ENCODE data around the gene ACTG1. TPM values are rescaled to one million over a fixed set of nuclear protein-coding genes. Genes with fewer than 3 reads are reported as not detected.
A peak's percentile ranks its signal among the peaks of the same experiment; 100 is the strongest.

ACTG1 gene
- total and polyA plus RNA-seq, 2 of the 13 experiments (the other 11 are each of a cell fraction or from before 2014, with no cell fraction given): 973 to 1,138 TPM

DNA sequence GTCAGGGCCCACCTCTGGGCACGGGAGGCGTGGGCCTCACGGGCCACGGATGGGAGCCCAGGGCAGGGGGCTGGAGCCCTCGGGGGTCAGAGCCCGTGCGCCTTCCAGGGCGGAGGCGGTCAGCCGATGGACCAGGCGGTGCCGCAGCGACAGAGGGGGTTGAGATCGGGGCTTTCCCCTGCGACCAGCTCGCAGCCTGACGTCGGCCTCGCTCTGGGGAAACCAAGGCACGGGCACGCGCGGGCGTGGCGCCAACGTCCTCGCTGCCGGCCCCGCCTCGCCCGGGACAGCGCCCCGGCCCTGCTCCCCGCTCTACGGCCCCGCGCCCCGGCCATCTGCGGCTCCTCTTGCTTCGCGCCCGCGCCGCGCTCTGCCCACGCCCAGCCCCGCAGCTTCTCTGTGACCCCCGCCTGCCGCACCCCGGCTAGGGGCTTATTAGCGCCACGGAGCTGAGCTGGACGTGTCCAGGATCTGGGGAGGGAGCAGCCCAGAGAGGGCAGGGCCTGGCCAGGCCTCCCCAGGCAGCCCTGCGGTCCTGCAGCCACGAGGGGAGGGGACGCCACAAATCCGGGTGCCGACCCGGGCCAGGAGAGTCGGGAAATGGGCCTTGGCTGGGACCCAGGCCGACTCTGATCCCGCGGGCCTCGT lies 13.5 kb downstream of the ACTG1 start:
- 0 out of 2 replicates have a peak, but pooled peaks have one; percentile 4 for TF ChIP-seq ZNF776 (CRISPR knock-in tag; IDR thresholded peaks at IDR 0.05)
- no peak for TF ChIP-seq NFE2L2 (IDR thresholded peaks at IDR 0.05; ENCODE audit: low read length)
- Histone ChIP-seq H3K9me3 (ENCODE audit: low read length) (no peaks in the 10 kb centered on the region), H3K4me3 (replicated peaks in 1 of 3; ENCODE audit: insufficient read depth in 1 of 3, low read depth in 2 of 3, low read length in 3 of 3) (no peak overlapping the region), H3K4me1 (ENCODE audit: insufficient read depth, low read length) (peaks cover 23% of the 10 kb centered on the region), H2AFZ (ENCODE audit: low read length) (no peak overlapping the region), H4K20me1 (ENCODE audit: insufficient read depth, low read length) (no peaks in the 10 kb centered on the region), H3K79me2 (ENCODE audit: insufficient read depth, low read length) (no peaks in the 10 kb centered on the region), H3K9ac (ENCODE audit: insufficient read depth, low read depth, low read length) (no peak overlapping the region), H3K4me2 (ENCODE audit: low read depth, low read length) (no peak overlapping the region), H3K27me3 (ENCODE audit: control insufficient read depth in 1 of 2, insufficient read depth in 2 of 2, low read length in 2 of 2) (peaks cover 4 to 24% of the 10 kb centered on the region in 2 experiments), H3K27ac (ENCODE audit: extremely low read length, insufficient read depth, low read length) (no peak overlapping the region), H3K36me3 (replicated peaks in 1 of 2; ENCODE audit: control insufficient read depth in 1 of 2, insufficient read depth in 2 of 2, low read length in 2 of 2) (no peaks in the 10 kb centered on the region)
- CTCF ChIA-PET (ENCODE audit: low intra/inter-chr PET ratio, low total read pairs): no interaction called here
- POLR2A ChIA-PET: interaction anchor here (1.0 to 1.4 kb wide), 3 partner anchors 7 to 13 kb away, joined by 3 to 4 read pairs (median 4); partner anchors contain the start of gene ACTG1
- in situ Hi-C loops (cut with HindIII; ENCODE audit: extremely low pct_ligation_motif_present, low pct_unique_long_range_greater_than_20kb) (no loop called here), intact Hi-C loops (cut with micrococcal nuclease; ENCODE audit: unreplicated experiment) (no loop called here)
- FAIRE-seq (no peak), DNase-seq (ENCODE audit: low spot score) (no peak), ATAC-seq (peak; percentile 4; the same call in 1 of the 3 replicates)
- BruUV-seq (replicated peaks): no TSS peak
- WGBS (ENCODE audit: low lambda C conversion rate): 82% methylated on average over 48 of the region's 64 CpGs

DNA sequence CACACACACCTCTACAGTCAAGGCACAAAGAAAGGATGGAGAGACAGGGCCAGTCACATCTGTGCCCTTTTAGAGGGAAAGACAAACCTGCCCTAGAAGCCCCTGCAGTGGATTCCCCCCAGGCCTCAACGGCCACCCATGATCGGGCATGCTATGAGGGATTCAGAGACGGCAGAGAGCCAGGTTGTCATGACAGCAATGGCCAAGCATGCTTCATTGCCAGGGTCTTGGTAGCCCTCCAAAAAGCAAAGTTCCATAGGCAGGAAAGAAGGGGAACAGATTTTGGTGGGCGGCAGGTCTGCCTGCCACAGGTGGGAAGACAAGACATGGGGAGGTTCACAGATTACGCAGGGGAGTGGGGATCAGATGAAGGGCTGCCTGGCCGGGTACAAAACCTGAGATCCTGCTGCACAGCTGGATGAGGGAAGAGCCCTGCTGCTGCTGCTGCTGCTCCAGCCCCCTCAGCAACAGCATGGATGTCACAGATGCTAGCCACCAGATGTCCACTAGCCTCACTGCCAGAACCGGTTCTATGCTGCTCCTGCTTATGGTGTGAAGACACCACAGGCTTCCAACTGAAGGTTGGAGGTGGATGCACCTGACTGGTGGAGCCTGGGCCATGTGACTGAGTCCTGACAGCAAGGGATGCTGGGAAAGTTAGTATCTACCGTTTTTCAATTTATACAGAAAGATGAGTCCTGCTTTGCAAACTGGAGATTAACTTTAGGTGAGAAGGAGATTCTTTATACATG lies 17.8 kb downstream of the ACTG1 start:
- no peak for DNase-seq (ENCODE audit: low spot score)
- TF ChIP-seq, protein P1, sequence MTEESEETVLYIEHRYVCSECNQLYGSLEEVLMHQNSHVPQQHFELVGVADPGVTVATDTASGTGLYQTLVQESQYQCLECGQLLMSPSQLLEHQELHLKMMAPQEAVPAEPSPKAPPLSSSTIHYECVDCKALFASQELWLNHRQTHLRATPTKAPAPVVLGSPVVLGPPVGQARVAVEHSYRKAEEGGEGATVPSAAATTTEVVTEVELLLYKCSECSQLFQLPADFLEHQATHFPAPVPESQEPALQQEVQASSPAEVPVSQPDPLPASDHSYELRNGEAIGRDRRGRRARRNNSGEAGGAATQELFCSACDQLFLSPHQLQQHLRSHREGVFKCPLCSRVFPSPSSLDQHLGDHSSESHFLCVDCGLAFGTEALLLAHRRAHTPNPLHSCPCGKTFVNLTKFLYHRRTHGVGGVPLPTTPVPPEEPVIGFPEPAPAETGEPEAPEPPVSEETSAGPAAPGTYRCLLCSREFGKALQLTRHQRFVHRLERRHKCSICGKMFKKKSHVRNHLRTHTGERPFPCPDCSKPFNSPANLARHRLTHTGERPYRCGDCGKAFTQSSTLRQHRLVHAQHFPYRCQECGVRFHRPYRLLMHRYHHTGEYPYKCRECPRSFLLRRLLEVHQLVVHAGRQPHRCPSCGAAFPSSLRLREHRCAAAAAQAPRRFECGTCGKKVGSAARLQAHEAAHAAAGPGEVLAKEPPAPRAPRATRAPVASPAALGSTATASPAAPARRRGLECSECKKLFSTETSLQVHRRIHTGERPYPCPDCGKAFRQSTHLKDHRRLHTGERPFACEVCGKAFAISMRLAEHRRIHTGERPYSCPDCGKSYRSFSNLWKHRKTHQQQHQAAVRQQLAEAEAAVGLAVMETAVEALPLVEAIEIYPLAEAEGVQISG (CRISPR knock-in tag; IDR thresholded peaks at IDR 0.05): 0 out of 2 replicates have a peak, but pooled peaks have one; percentile 14
- TF ChIP-seq ZNF713 (CRISPR knock-in tag; IDR thresholded peaks at IDR 0.05): no peak
- peak; percentile 56 for TF ChIP-seq NFYB (CRISPR knock-in tag; IDR thresholded peaks at IDR 0.05)
- TF ChIP-seq, protein P2, sequence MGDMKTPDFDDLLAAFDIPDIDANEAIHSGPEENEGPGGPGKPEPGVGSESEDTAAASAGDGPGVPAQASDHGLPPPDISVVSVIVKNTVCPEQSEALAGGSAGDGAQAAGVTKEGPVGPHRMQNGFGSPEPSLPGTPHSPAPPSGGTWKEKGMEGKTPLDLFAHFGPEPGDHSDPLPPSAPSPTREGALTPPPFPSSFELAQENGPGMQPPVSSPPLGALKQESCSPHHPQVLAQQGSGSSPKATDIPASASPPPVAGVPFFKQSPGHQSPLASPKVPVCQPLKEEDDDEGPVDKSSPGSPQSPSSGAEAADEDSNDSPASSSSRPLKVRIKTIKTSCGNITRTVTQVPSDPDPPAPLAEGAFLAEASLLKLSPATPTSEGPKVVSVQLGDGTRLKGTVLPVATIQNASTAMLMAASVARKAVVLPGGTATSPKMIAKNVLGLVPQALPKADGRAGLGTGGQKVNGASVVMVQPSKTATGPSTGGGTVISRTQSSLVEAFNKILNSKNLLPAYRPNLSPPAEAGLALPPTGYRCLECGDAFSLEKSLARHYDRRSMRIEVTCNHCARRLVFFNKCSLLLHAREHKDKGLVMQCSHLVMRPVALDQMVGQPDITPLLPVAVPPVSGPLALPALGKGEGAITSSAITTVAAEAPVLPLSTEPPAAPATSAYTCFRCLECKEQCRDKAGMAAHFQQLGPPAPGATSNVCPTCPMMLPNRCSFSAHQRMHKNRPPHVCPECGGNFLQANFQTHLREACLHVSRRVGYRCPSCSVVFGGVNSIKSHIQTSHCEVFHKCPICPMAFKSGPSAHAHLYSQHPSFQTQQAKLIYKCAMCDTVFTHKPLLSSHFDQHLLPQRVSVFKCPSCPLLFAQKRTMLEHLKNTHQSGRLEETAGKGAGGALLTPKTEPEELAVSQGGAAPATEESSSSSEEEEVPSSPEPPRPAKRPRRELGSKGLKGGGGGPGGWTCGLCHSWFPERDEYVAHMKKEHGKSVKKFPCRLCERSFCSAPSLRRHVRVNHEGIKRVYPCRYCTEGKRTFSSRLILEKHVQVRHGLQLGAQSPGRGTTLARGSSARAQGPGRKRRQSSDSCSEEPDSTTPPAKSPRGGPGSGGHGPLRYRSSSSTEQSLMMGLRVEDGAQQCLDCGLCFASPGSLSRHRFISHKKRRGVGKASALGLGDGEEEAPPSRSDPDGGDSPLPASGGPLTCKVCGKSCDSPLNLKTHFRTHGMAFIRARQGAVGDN (CRISPR knock-in tag; IDR thresholded peaks at IDR 0.05): peak; percentile 26; the same call in 1 of the 2 replicates
- TF ChIP-seq BORCS8-MEF2B (CRISPR knock-in tag; IDR thresholded peaks at IDR 0.05): 0 out of 2 replicates have a peak, but pooled peaks have one; percentile 21
- peak; percentile 70; the same call in 1 of the 2 replicates for TF ChIP-seq THAP11 (CRISPR knock-in tag; IDR thresholded peaks at IDR 0.05)

More for the DNA sequence above, 17.8 kb downstream of the ACTG1 start:
- no peak overlapping the region for H2AFZ ChIP-seq (ENCODE audit: low read length)
- H3K27ac ChIP-seq (ENCODE audit: extremely low read length, insufficient read depth, low read length): no peak overlapping the region
- 27% methylated on average over 8 of the region's 8 CpGs for WGBS (ENCODE audit: low lambda C conversion rate)
- H3K9ac ChIP-seq (ENCODE audit: insufficient read depth, low read depth, low read length): no peak overlapping the region
- no TSS peak for BruUV-seq (replicated peaks)
- H3K27me3 ChIP-seq (ENCODE audit: control insufficient read depth in 1 of 2, insufficient read depth in 2 of 2, low read length in 2 of 2): peaks cover 2 to 31% of the 10 kb centered on the region in 2 experiments
- H3K36me3 ChIP-seq (replicated peaks in 1 of 2; ENCODE audit: control insufficient read depth in 1 of 2, insufficient read depth in 2 of 2, low read length in 2 of 2): no peaks in the 10 kb centered on the region
- intact Hi-C loops (cut with micrococcal nuclease; ENCODE audit: unreplicated experiment) (no loop called here), in situ Hi-C loops (cut with HindIII; ENCODE audit: extremely low pct_ligation_motif_present, low pct_unique_long_range_greater_than_20kb) (no loop called here)
- peaks cover 51% of the 10 kb centered on the region for H3K4me1 ChIP-seq (ENCODE audit: insufficient read depth, low read length)
- H3K79me2 ChIP-seq (ENCODE audit: insufficient read depth, low read length): no peaks in the 10 kb centered on the region
- no peaks in the 10 kb centered on the region for H3K9me3 ChIP-seq (ENCODE audit: low read length)
- H4K20me1 ChIP-seq (ENCODE audit: insufficient read depth, low read length): no peaks in the 10 kb centered on the region
- CTCF ChIA-PET (ENCODE audit: low intra/inter-chr PET ratio, low total read pairs): no interaction called here
- FAIRE-seq (peak; percentile 28), ATAC-seq (peak; percentile 19)
- peak overlapping the region; percentile 37 for H3K4me2 ChIP-seq (ENCODE audit: low read depth, low read length)
- POLR2A ChIA-PET: interaction anchor here (1.1 kb wide), 1 partner anchor 21 kb away, joined by 3 read pairs; no protein-coding TSS in a partner anchor
- H3K4me3 ChIP-seq (replicated peaks in 1 of 3; ENCODE audit: insufficient read depth in 1 of 3, low read depth in 2 of 3, low read length in 3 of 3): no peak overlapping the region
